Measurements from ENCODE around the gene SLC30A4.
A peak's percentile ranks its signal among the peaks of the same experiment; 100 is the strongest.

SLC30A4 gene

GRCh38 chr15:45442507-45443135 is 79.9 kb downstream of the SLC30A4 start:
- H3K9ac ChIP-seq (ENCODE audit: low read length): no peak overlapping the region
- no peak overlapping the region for H3K4me2 ChIP-seq (ENCODE audit: low read length, poor library complexity, severe bottlenecking)
- peak overlapping the region; percentile 61 for H2BK120ac ChIP-seq (ENCODE audit: low read depth, low read length)
- no peak overlapping the region for H2BK12ac ChIP-seq (ENCODE audit: low read length in 2 of 2)
- H2AFZ ChIP-seq (ENCODE audit: low read depth, low read length): peak overlapping the region; percentile 5
- peaks cover 13% of the 10 kb centered on the region for H3K4me1 ChIP-seq (ENCODE audit: control insufficient read depth, insufficient read depth, low read depth, low read length)
- no peak overlapping the region for H2AK5ac ChIP-seq (ENCODE audit: low read length, severe bottlenecking)
- no peak overlapping the region for H3K18ac ChIP-seq (ENCODE audit: low read depth in 1 of 2, low read length in 2 of 2)
- peak overlapping the region; percentile 49 for H4K8ac ChIP-seq (ENCODE audit: low read length)
- H3K36me3 ChIP-seq (ENCODE audit: control insufficient read depth in 1 of 2, insufficient read depth in 2 of 2, low read depth in 1 of 2, low read length in 2 of 2): no peaks in the 10 kb centered on the region
- DNase-seq: peak; percentile 30
- H4K91ac ChIP-seq (ENCODE audit: low read length): no peak overlapping the region
- no peak overlapping the region for H2BK15ac ChIP-seq (ENCODE audit: low read depth, poor library complexity, severe bottlenecking)
- peak overlapping the region; percentile 24 for H3K27ac ChIP-seq (ENCODE audit: low read length, poor library complexity, severe bottlenecking)
- H3K4ac ChIP-seq (ENCODE audit: low read depth in 1 of 2, low read length in 2 of 2): no peak overlapping the region
- H2BK5ac ChIP-seq (ENCODE audit: low read depth, low read length, poor library complexity, severe bottlenecking): no peak overlapping the region
- no peak overlapping the region for H3K4me3 ChIP-seq (ENCODE audit: insufficient read depth in 1 of 2, low read depth in 1 of 2, low read length in 2 of 2)
- H3K14ac ChIP-seq (ENCODE audit: low read length in 2 of 2): peak overlapping the region in 1 of 2 experiments; percentile 38
- H3K27me3 ChIP-seq (ENCODE audit: control insufficient read depth in 1 of 2, insufficient read depth in 1 of 2, low read length in 2 of 2): no peaks in the 10 kb centered on the region
- 69% methylated on average over 4 of the region's 5 CpGs for WGBS
- H3K9me3 ChIP-seq (ENCODE audit: control insufficient read depth, low read length): no peaks in the 10 kb centered on the region
- H3K79me1 ChIP-seq (replicated peaks; ENCODE audit: low read length, poor library complexity, severe bottlenecking): no peaks in the 10 kb centered on the region
- H3K23ac ChIP-seq (ENCODE audit: low read length in 2 of 2): no peak overlapping the region

GRCh38 chr15:45441686-45442085 is 80.9 kb downstream of the SLC30A4 start:
- Histone ChIP-seq H2AK5ac (ENCODE audit: low read length, severe bottlenecking) (no peak overlapping the region), H3K4me2 (ENCODE audit: low read length, poor library complexity, severe bottlenecking) (no peak overlapping the region), H2BK5ac (ENCODE audit: low read depth, low read length, poor library complexity, severe bottlenecking) (no peak overlapping the region), H3K4me3 (ENCODE audit: insufficient read depth in 1 of 2, low read depth in 1 of 2, low read length in 2 of 2) (no peak overlapping the region), H3K9me3 (ENCODE audit: control insufficient read depth, low read length) (no peaks in the 10 kb centered on the region), H3K36me3 (ENCODE audit: control insufficient read depth in 1 of 2, insufficient read depth in 2 of 2, low read depth in 1 of 2, low read length in 2 of 2) (no peaks in the 10 kb centered on the region), H3K23ac (ENCODE audit: low read length in 2 of 2) (no peak overlapping the region), H3K18ac (ENCODE audit: low read depth in 1 of 2, low read length in 2 of 2) (no peak overlapping the region), H3K4me1 (ENCODE audit: control insufficient read depth, insufficient read depth, low read depth, low read length) (peaks cover 13% of the 10 kb centered on the region), H2BK12ac (ENCODE audit: low read length in 2 of 2) (no peak overlapping the region), H4K91ac (ENCODE audit: low read length) (no peak overlapping the region), H3K4ac (ENCODE audit: low read depth in 1 of 2, low read length in 2 of 2) (no peak overlapping the region), H3K79me1 (replicated peaks; ENCODE audit: low read length, poor library complexity, severe bottlenecking) (no peaks in the 10 kb centered on the region), H4K8ac (ENCODE audit: low read length) (no peak overlapping the region), H3K27me3 (ENCODE audit: control insufficient read depth in 1 of 2, insufficient read depth in 1 of 2, low read length in 2 of 2) (no peaks in the 10 kb centered on the region), H2BK120ac (ENCODE audit: low read depth, low read length) (no peak overlapping the region), H2AFZ (ENCODE audit: low read depth, low read length) (no peak overlapping the region), H2BK15ac (ENCODE audit: low read depth, poor library complexity, severe bottlenecking) (no peak overlapping the region), H3K14ac (ENCODE audit: low read length in 2 of 2) (no peak overlapping the region), H3K9ac (ENCODE audit: low read length) (no peak overlapping the region), H3K27ac (ENCODE audit: low read length, poor library complexity, severe bottlenecking) (no peak overlapping the region)
- DNase-seq: no peak
- 92% methylated on average over 8 of the region's 8 CpGs for WGBS

GRCh38 chr15:45441036-45441435 is 81.5 kb downstream of the SLC30A4 start:
- H3K14ac ChIP-seq (ENCODE audit: low read length in 2 of 2): no peak overlapping the region
- no peak overlapping the region for H2AFZ ChIP-seq (ENCODE audit: low read depth, low read length)
- no peak for DNase-seq
- no peak overlapping the region for H4K91ac ChIP-seq (ENCODE audit: low read length)
- peaks cover 13% of the 10 kb centered on the region for H3K4me1 ChIP-seq (ENCODE audit: control insufficient read depth, insufficient read depth, low read depth, low read length)
- no peak overlapping the region for H3K23ac ChIP-seq (ENCODE audit: low read length in 2 of 2)
- H3K18ac ChIP-seq (ENCODE audit: low read depth in 1 of 2, low read length in 2 of 2): no peak overlapping the region
- no peak overlapping the region for H2BK5ac ChIP-seq (ENCODE audit: low read depth, low read length, poor library complexity, severe bottlenecking)
- no peak overlapping the region for H4K8ac ChIP-seq (ENCODE audit: low read length)
- no peak overlapping the region for H3K27ac ChIP-seq (ENCODE audit: low read length, poor library complexity, severe bottlenecking)
- no peak overlapping the region for H2AK5ac ChIP-seq (ENCODE audit: low read length, severe bottlenecking)
- no peaks in the 10 kb centered on the region for H3K36me3 ChIP-seq (ENCODE audit: control insufficient read depth in 1 of 2, insufficient read depth in 2 of 2, low read depth in 1 of 2, low read length in 2 of 2)
- no peaks in the 10 kb centered on the region for H3K9me3 ChIP-seq (ENCODE audit: control insufficient read depth, low read length)
- no peak overlapping the region for H3K9ac ChIP-seq (ENCODE audit: low read length)
- H3K4me2 ChIP-seq (ENCODE audit: low read length, poor library complexity, severe bottlenecking): no peak overlapping the region
- no peak overlapping the region for H2BK120ac ChIP-seq (ENCODE audit: low read depth, low read length)
- H3K4ac ChIP-seq (ENCODE audit: low read depth in 1 of 2, low read length in 2 of 2): no peak overlapping the region
- no peaks in the 10 kb centered on the region for H3K27me3 ChIP-seq (ENCODE audit: control insufficient read depth in 1 of 2, insufficient read depth in 1 of 2, low read length in 2 of 2)
- H3K4me3 ChIP-seq (ENCODE audit: insufficient read depth in 1 of 2, low read depth in 1 of 2, low read length in 2 of 2): no peak overlapping the region
- H2BK15ac ChIP-seq (ENCODE audit: low read depth, poor library complexity, severe bottlenecking): no peak overlapping the region
- no peaks in the 10 kb centered on the region for H3K79me1 ChIP-seq (replicated peaks; ENCODE audit: low read length, poor library complexity, severe bottlenecking)
- no peak overlapping the region for H2BK12ac ChIP-seq (ENCODE audit: low read length in 2 of 2)

GRCh38 chr15:45439521-45440260 is 82.9 kb downstream of the SLC30A4 start:
- H4K8ac ChIP-seq (ENCODE audit: low read length): no peak overlapping the region
- H3K9me3 ChIP-seq (ENCODE audit: control insufficient read depth, low read length): no peaks in the 10 kb centered on the region
- H3K18ac ChIP-seq (ENCODE audit: low read depth in 1 of 2, low read length in 2 of 2): no peak overlapping the region
- H2BK12ac ChIP-seq (ENCODE audit: low read length in 2 of 2): no peak overlapping the region
- no peak overlapping the region for H2AFZ ChIP-seq (ENCODE audit: low read depth, low read length)
- no peak overlapping the region for H2BK15ac ChIP-seq (ENCODE audit: low read depth, poor library complexity, severe bottlenecking)
- no peak overlapping the region for H3K23ac ChIP-seq (ENCODE audit: low read length in 2 of 2)
- no peak overlapping the region for H3K4ac ChIP-seq (ENCODE audit: low read depth in 1 of 2, low read length in 2 of 2)
- H3K27me3 ChIP-seq (ENCODE audit: control insufficient read depth in 1 of 2, insufficient read depth in 1 of 2, low read length in 2 of 2): no peaks in the 10 kb centered on the region
- no peak overlapping the region for H2BK120ac ChIP-seq (ENCODE audit: low read depth, low read length)
- H4K91ac ChIP-seq (ENCODE audit: low read length): no peak overlapping the region
- no peak overlapping the region for H3K4me2 ChIP-seq (ENCODE audit: low read length, poor library complexity, severe bottlenecking)
- H3K9ac ChIP-seq (ENCODE audit: low read length): no peak overlapping the region
- no peak overlapping the region for H3K4me3 ChIP-seq (ENCODE audit: insufficient read depth in 1 of 2, low read depth in 1 of 2, low read length in 2 of 2)
- DNase-seq: no peak
- no peak overlapping the region for H3K14ac ChIP-seq (ENCODE audit: low read length in 2 of 2)
- no peaks in the 10 kb centered on the region for H3K79me1 ChIP-seq (replicated peaks; ENCODE audit: low read length, poor library complexity, severe bottlenecking)
- no peaks in the 10 kb centered on the region for H3K36me3 ChIP-seq (ENCODE audit: control insufficient read depth in 1 of 2, insufficient read depth in 2 of 2, low read depth in 1 of 2, low read length in 2 of 2)
- WGBS: 87% methylated on average over 4 of the region's 5 CpGs
- H2AK5ac ChIP-seq (ENCODE audit: low read length, severe bottlenecking): no peak overlapping the region
- H3K4me1 ChIP-seq (ENCODE audit: control insufficient read depth, insufficient read depth, low read depth, low read length): peaks cover 11% of the 10 kb centered on the region
- H2BK5ac ChIP-seq (ENCODE audit: low read depth, low read length, poor library complexity, severe bottlenecking): no peak overlapping the region
- no peak overlapping the region for H3K27ac ChIP-seq (ENCODE audit: low read length, poor library complexity, severe bottlenecking)
